Activated effector memory CD4-positive, alpha-beta T cell treated with anti-CD3 and anti-CD28 coated beads, Interleukin-2, amount 50 U/mL, for 16 hours (primary cell): ENCODE data around the gene TBKBP1.

Experiments used
- DNase-seq: peaks from one replicate; pipeline ENCODE4 v3.0.0-alpha.2; 2020

Gene TBKBP1

GRCh38 chr17:47700471-47701449 lies 6.8 kb downstream of the TBKBP1 start:
- peak; percentile 63 for DNase-seq

- peak; percentile 53 for DNase-seq
Measured at GRCh38 chr17:47701608-47702007, 7.6 kb downstream of the TBKBP1 start.

- DNase-seq: peak; percentile 60
Measured at GRCh38 chr17:47702391-47702995, 8.5 kb downstream of the TBKBP1 start.

- DNase-seq: peak; percentile 81
Measured at GRCh38 chr17:47703191-47703591, 9.2 kb downstream of the TBKBP1 start.

- no peak for DNase-seq
Measured at GRCh38 chr17:47703671-47704070, 9.7 kb downstream of the TBKBP1 start.

- no peak for DNase-seq
Measured at GRCh38 chr17:47704116-47704515, 10.2 kb downstream of the TBKBP1 start.

GRCh38 chr17:47704736-47705135 lies 10.8 kb downstream of the TBKBP1 start:
- no peak for DNase-seq

GRCh38 chr17:47705536-47706530 lies 11.9 kb downstream of the TBKBP1 start:
- DNase-seq: peak; percentile 80

GRCh38 chr17:47707056-47707804 lies 13.3 kb downstream of the TBKBP1 start:
- DNase-seq: no peak

GRCh38 chr17:47707884-47708283 lies 13.9 kb downstream of the TBKBP1 start:
- DNase-seq: no peak

GRCh38 chr17:47708312-47708863 lies 14.4 kb downstream of the TBKBP1 start:
- no peak for DNase-seq

- no peak for DNase-seq
Measured at GRCh38 chr17:47708864-47709541, 15.0 kb downstream of the TBKBP1 start.

- DNase-seq: no peak
Measured at GRCh38 chr17:47709594-47709993, 15.6 kb downstream of the TBKBP1 start.

- DNase-seq: no peak
Measured at GRCh38 chr17:47711366-47712099, 17.6 kb downstream of the TBKBP1 start.

GRCh38 chr17:47712330-47713023 lies 18.5 kb downstream of the TBKBP1 start:
- no peak for DNase-seq

GRCh38 chr17:47713980-47714700 lies 20.2 kb downstream of the TBKBP1 start:
- DNase-seq: no peak

GRCh38 chr17:47714773-47715396 lies 20.9 kb downstream of the TBKBP1 start:
- DNase-seq: no peak

- DNase-seq: no peak
Measured at GRCh38 chr17:47715669-47716325, 21.8 kb downstream of the TBKBP1 start.
